SIG-M5 treated with dmso at 0.1 percent for 504 hours (cell line): Measurements from ENCODE around the gene UBE2D1.

Experiments
- DNase-seq: peaks from one replicate; lab custom pipeline; 2025; ENCODE audit not compliant: unreplicated experiment; lab: John Stamatoyannopoulos, UW

Gene UBE2D1

DNA sequence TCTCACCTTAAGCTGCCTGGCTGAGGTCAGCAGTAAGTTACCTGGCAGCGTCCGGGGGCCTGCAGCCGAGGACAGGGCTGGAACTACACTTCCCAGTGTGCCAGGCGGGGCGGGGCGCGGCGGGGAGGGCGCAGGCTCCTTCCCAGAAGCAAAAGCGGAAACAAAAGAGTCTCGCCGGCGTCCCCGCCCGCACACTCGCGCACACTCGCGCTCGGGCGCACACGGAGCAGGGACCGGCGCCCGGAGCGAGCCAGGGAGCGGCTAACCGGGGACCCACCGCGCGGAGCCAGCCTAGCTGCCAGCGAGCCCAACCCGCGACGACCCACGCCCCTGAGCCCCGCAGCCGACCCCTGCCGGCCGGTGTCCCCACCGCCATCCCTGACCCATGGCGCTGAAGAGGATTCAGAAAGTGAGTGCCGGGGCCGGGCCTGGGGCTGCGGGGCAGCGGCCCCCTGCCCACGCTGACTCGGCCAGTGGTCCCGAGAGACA is at the start of gene UBE2D1:
UBE2D1 (plus strand) TSS at position 190 of the 489 bp plus-strand sequence; CDS start at position 386, 196 bp downstream.
- peak; percentile 74 for DNase-seq

DNA sequence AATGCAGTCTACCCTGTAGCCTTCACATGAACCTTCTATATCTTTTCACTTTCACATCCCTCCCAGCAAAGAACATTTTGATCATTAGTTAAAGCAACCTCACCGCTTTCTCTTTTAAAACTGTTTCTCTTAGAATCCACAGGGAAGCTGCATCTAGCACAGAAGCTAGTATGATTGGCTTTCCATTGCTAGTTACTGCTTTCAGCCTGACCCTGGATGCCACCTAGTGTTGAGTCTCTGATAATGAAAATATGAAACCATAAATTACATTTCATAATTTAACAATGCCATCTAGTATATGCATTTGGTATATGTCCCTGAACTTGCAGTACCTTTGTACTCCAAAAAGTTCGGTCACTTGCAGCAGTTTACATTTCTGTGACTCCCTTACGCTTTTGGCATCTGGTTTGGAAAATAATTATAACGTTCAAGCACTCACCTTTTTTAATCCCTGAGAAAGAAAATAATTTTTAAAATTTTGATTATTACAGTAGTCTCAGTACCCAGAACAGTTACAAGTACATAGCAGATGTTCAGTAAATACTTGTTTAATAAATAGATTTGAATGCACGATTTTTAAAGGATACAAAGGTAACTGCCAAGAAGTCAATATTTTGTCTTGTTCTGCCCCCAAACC is 43.1 kb upstream of the UBE2D1 start:
- peak; percentile 72 for DNase-seq

DNA sequence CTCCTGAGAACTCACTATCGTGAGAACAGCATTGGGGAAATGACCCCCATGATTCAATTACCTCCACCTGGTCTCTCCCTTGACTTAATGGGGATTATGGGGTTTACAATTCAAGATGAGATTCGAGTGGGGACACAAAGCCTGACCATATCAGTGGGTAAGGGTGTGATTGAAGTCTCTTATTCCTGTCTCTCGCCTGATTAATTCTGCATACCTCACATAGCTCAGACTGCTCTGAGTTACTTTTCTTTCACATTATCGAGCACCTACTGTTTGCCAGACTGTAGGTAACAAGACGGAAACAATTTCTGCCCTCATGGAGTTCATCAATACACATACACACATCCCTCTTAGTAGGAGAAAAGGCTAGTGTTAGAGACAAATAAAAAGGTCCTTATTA is 40.8 kb upstream of the UBE2D1 start:
- DNase-seq, result no peak

DNA sequence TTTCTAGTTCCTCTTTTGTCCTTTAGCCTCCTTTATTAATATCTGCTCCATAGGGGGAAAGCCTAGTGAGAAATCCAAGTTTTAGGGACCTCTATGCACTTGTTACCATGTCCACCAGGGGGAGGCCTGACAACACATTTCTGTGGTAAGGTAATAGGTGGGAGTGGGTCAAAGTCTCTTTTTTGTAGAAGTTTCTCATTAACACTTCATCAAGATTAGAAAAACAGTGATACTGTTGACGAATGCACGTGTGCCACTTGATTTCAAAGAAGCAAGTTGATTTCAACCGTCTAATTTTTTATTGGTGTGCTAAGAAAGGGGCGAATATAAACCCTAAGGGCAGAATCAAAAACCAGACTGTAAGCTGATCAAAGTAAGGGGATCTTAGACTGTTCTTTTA is 35.2 kb upstream of the UBE2D1 start:
- peak; percentile 71 for DNase-seq

DNA sequence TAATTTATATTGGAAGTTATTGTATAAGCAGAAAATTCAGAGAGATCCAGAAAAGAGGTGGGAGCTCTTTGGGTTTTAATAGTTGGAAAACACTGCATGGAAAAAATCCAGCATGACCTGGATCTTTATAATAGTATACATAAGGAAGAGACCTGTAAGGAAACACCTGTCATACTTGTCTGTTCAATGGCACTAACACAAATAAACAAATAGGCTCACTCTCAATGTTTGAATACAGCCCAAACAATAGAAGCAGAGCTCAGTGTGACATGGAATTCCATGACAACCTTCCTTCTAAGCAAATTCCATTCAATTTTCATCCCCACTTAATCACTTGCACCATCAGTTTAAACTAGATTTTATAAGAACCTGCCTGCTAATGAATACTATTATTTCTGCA is 34.1 kb upstream of the UBE2D1 start:
- DNase-seq, result no peak

DNA sequence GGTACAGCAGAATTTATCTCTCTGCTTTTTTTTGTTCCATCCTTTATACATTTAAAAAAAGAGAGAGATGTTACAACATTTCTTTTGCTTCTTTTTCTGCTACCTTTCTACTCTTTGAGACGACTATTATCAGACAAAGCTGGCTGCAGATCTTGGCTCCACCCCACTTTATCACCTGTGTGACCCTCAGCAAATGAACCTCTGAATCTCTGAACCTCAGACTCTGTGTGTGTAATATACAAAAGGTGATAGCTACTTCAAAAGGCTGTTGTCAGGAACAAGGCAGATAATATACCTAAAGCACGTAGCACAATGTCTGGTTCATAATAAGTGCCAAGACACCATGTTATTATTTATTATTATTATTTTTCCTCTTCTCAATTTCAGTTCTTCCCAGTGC is 32.6 kb upstream of the UBE2D1 start:
- DNase-seq, result no peak

DNA sequence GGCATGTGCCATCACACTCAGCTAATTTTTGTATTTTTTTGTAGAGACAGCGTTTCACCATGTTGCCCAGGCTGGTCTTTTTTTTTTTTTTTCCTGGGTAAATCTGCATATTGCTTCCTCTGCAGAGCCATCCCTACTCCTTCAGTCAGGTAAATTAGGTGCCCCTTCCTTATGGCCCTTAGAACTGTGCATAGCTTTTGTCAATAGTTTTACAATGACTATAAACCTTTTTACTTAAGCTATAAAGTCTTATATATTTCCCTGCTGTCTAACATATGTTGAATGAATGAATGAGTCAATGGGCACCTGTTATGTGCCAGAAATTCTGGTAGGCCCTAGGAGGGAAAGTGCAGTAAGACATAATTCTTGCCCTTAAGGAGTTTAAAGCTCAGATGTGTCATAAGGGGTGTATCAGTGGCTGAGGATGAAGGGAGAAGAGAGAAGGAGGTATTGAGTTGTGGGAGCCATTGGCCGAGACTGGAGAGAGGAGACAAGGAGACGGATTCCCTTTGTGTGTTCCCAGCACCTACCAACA is 30.6 kb upstream of the UBE2D1 start:
- no peak for DNase-seq

DNA sequence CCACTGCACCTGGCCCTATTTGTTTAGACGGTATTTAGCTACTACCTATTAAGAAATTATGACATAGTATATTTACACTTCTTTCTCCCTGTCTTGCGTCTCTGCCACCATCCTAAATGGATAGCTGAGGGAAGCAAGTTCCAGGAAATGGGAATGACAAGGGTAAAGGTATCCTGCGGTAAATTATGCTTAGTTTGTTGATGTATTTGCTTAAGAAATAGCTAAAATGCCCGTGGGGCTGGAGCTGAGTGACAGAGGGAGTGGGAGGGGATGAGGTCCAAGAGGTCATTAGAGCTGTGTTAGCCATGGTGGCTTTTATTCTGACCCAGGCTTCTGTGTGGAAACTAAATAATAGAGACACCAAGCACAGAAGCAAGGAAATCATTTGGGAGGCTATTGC is 29.0 kb upstream of the UBE2D1 start:
- no peak for DNase-seq

DNA sequence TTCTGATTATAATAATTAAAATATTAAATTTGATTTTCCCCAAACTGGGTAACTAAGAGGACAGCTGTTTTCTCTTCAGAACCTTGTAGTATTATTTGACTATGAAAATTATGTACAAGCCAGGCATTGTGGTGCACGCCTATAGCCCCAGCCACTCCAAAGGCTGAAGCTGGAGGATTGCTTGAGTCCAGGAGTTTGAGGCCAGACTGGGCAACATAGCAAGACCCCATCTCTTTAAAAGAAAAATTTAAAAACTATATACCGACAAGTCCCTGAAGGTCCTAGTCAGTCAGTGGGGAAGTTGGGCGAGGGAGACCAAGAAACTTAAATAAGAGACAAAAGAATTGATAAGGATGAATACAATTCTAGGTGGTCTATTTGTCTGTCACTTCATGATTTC is 27.1 kb upstream of the UBE2D1 start:
- no peak for DNase-seq

DNA sequence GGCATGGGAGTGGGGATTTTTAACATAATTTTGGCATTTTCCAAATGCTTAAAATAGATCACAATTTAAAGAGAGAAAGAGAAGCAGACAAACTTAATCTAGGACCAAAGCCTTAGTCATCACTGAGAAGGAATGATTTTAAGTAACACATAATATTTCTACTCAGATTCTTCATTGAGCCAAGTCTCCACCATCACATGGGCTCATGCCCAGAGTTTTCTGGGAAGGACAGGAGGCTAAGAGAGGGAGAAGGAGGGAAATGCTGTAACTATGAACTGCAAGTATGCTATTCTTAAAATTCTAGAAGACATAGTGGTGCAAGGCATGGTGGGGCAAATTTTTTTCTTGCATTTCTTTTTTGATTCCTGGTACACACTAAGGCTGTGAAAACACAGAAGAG is 23.8 kb upstream of the UBE2D1 start:
- no peak for DNase-seq

DNA sequence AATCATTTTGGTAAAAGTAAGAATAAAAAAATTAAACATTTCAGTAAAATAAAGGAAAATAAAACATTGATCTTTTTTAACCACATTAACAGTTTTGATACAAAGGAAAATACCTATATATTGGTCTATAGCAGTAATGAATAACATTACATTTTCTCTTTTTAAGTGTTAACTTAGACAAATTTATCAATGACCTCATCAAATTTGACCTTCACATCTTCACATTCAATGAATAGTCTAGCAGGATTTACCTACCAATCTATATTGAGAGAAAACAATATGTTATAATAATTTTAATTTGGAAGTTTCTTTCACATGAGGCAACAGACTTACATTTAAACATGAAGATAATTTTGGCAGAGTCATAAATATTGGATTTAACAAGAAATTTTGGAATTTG is 17.9 kb upstream of the UBE2D1 start:
- no peak for DNase-seq

DNA sequence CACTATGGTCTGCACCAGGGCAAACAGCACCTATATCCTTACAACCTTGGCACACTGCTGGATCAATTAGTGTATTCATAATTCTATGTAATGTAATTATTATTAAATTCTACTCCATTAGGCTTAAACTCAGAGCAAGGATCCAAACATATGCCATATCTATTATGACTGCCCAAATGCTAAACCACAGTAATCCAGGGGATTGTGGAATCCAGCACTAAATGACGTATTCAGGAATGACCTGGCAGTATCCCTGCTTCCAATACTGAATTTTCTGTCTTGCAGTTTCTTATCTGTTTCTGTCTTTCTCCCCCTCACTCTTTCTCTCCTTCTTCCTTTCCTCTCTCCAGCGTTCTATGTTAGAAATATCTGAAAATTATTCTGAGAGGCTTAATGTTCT is 16.5 kb upstream of the UBE2D1 start:
- DNase-seq, result no peak

DNA sequence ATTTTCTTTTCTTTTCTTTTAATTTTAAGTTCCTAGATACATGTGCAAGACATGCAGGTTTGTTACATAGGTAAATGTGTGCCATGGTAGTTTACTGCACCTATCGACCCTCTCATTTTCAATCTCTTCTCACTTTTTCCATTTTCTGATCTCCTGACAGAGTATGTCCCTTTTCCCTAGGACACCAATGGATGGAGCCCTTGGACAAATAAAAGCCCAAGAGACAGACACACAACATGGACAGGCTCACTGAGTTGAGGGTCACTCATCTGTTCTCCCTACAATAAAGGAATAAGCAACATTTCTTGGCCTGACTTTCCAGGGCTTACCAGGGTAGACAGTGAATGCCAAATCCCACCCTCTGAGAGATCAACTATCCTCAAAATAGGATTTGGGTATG is 15.2 kb upstream of the UBE2D1 start:
- no peak for DNase-seq

DNA sequence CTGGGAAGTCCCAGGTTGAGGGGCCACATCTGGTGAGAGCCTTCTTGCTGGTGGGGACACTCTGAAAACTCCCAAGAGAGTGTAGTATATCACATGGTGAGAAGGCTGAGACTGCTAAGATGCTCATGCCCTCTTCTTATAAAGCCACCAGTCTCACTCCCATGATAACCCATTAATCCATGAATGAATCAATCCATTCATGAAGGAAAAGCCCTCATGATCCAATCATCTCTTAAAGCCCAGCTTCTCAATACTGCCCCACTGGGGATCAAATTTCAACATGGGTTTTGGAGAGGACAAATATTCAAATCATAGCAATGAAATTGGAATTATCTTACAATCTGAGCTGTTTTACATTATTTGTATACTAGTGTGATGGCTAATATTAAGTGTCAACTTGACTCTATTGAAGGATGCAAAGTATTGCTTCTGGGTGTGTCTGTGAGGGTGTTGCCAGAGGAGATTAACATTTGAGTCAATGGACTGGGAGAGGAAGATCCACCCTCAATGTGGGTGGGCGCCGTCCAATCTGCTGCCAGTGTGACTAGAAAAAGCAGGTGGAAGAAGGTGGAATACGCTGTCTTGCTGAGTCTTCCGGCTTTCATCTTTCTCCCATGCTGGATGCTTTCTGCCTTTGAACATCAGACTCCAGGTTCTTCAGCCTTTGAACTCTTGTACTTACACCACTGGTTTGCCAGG is 14.3 kb upstream of the UBE2D1 start:
- DNase-seq, result no peak

DNA sequence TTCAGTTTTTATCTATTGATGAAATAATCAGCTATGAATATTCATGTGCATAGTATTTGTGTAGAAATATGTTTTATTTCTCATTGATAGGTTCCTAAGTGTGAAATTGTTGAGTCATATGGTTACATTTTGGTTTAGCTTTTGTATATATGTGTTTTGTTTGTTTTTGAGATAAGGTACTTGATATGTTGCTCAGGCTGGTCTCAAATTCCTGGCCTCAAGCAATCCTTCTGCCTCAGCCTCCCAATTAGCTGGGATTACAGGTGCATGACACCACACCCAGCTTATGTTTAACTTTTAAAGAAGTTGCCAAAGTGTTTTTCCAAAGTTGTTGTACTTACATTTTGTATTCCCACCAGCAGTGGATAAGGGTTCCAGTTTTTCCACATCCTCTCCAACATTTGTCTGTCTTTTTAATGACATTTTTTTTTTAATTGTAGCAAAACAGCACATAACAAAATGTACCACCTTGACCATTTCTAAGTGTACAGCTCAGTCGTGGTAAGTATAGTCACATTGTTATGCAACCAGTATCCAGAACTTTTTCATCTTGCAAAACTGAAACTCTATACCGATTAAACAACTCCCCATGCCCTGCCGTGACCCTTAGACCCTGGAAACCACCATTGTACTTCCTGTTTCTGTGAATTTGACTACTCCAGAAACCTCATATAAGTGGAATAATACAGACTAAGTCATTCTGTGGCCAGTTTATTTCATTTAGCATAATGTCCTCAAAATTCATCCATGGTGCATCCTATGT is 12.6 kb upstream of the UBE2D1 start:
- DNase-seq, result peak; percentile 86

DNA sequence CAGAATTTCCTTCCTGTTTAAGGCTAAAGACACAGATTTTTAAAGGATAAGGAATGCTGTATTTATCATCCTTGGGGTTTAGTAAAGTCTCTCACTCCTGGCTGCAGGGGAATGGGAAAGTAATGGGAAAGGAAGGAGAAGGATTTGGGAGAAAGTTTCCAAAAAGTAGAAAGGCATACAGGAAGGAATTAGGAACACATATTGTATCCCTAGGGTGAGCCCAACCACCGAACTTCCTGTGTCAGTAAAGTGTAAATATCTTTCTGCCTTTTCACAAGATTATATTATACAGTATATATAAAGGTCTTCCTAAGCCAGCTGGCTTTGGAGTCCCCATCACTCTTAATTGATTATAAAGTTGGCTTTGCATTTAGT is 12.0 kb upstream of the UBE2D1 start:
- DNase-seq, result no peak

DNA sequence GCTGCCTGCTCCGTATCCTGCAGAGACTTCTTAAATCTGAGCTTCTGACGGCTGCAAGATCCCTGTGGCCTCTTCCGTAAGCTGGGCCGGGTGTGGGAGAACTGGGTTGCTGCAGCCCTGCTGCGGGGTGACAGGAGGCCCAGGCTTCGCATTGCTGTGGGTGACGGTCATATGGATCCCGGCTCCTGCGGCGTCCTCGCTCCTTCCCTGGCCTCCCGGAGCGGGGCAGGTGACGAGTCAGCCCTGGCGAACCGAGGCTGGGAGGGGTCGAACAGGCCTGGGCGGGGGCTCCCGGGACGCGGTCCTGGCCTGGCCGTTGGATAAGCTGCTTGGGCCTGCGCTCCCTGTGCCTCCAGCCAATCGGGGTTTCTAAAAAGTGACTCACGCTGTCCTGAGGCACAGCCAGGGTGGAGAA is 7.8 kb upstream of the UBE2D1 start:
- DNase-seq, result no peak

DNA sequence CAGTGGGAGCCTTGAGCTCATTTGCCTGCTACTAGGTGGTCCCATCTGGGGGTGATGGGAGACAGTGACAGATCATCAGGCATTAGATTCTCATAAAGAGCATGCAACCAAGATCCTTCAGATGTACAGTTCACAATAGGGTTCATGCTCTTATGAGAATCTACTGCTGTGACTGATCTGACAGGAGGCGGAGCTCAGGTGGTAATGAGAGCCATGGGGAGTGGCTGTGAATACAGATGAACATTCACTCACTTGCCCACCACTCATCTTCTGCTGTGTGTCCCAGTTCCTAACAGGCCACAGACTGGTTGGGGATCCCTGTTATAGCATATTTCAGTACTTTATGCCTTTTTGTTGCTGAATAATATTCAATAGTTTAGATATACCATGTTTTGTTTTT is 6.6 kb upstream of the UBE2D1 start:
- DNase-seq, result no peak

DNA sequence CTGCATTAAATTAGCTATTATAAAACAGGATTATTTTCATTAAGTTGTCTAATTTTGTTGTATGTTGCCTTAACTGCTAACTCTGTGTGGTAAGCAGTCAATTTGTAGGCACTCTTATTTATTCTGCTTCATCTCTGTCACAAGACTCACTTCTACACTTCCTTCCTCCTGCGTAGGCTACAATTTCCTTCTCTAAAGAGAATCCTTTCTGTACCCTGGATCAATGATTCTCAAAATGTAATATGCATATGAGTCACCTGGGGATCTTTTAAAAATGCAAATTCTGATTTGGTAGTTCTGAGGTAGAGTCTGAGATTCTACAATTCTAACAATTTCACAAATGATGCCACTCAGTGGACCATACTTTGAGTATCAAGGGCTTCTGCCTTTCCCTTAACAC is 4.4 kb upstream of the UBE2D1 start:
- DNase-seq, result no peak

DNA sequence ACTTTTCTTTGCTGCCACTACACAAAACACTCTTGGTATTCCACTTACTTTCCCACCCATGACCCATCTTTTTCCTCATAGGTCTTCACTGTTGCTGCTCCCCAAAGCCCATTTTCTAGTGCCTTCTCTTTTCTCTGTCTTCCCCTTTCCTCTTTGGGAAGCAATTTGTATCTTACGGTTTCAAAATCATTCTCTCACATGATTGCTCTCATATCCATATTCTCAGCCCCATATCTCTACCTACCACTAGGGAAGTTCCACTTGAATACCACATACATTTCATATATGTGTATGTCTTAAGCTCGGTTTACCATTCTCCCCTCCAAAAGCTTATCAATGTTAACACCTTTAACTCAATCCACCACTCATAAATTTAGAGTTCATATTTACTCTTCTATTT is 3.2 kb upstream of the UBE2D1 start:
- no peak for DNase-seq

DNA sequence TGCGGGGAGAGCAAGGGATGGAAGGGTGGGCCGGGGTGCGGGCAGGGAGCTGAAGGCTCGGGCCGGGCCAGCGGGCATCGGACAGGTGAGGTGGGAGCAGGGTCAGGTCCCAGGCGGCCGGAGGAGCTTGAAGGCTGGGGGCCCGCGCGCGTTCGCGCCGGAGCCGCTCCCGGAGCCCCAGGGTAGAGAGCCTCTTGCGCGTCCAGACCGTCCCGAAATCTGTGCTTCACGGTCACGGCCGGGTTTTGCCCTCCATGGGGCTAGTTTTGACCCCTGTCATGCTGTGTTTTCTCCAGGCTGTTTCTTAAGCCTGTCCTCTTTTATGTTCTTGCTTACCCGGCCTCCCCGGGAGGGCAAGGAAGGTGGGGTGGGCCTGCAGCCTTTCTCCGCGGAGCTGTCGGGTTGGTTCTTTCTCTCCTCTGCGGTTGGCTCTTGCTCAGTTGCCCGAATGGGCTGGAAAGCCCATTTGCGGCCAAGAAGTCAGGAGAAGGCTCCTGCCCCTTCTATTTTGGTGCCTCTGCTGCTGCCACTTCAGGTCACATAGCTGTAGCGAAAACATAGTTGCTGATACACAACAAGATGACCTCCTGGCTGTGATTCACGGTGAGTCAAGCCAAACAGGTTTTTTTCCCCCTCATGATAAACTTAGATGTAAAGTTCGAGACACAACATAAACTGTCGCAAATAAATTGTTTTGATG is 650 bp downstream of the UBE2D1 start:
- no peak for DNase-seq
